SK-N-SH treated with all-trans-retinoic acid at 6 μM for 48 hours (cell line): ENCODE measurements around the gene KCP.

Experiments used
- ARNTL ChIP-seq: fragments of 450-650 bp; formaldehyde crosslinking; IDR thresholded peaks from 2 replicates; pipeline ENCODE4 v1.5.0; 2020; ENCODE audit warnings: low read depth, mild to moderate bottlenecking, moderate library complexity, borderline replicate concordance
- BACH2 ChIP-seq: fragments of 250-450 bp; sonication (Bioruptor Pico); IDR thresholded peaks from 2 replicates; pipeline ENCODE4 v1.9.0; 2021; ENCODE audit warnings: mild to moderate bottlenecking, borderline replicate concordance
- CREB5 ChIP-seq: fragments of 250-450 bp; sonication (Bioruptor Pico); IDR thresholded peaks from 2 replicates; pipeline ENCODE4 v1.5.1; 2020; ENCODE audit warnings: low read depth, mild to moderate bottlenecking, moderate library complexity
- PATZ1 ChIP-seq: fragments of 250-450 bp; sonication (Bioruptor Pico); IDR thresholded peaks from 2 replicates; pipeline ENCODE4 v1.8.0; 2020; ENCODE audit warnings: mild to moderate bottlenecking, moderate library complexity, borderline replicate concordance
- PPARA ChIP-seq: fragments of 250-450 bp; sonication (Bioruptor Pico); IDR thresholded peaks from 2 replicates; pipeline ENCODE4 v1.5.0; 2020; ENCODE audit warnings: mild to moderate bottlenecking, borderline replicate concordance
- SNAI2 ChIP-seq: fragments of 250-450 bp; sonication (Bioruptor Pico); IDR thresholded peaks from 2 replicates; pipeline ENCODE4 v1.5.0; 2020; ENCODE audit warnings: mild to moderate bottlenecking, moderate library complexity
- ZFP3 ChIP-seq: fragments of 250-450 bp; sonication (Bioruptor Pico); IDR thresholded peaks from 2 replicates; pipeline ENCODE4 v1.5.0; 2020; ENCODE audit warnings: mild to moderate bottlenecking, moderate library complexity
- ZNF70 ChIP-seq: fragments of 450-650 bp; formaldehyde crosslinking; IDR thresholded peaks from 2 replicates; pipeline ENCODE4 v1.5.0; 2020; ENCODE audit warnings: mild to moderate bottlenecking, moderate library complexity

- TF ChIP-seq SNAI2 (CRISPR knock-in tag) = no peak
- TF ChIP-seq CREB5 (CRISPR knock-in tag) = no peak
- TF ChIP-seq ARNTL (CRISPR knock-in tag) = no peak
- TF ChIP-seq PATZ1 = no peak
- TF ChIP-seq BACH2 (CRISPR knock-in tag) = no peak
- no peak for TF ChIP-seq ZNF70 (CRISPR knock-in tag)
- no peak for TF ChIP-seq ZFP3 (CRISPR knock-in tag)
- TF ChIP-seq PPARA (CRISPR knock-in tag) = no peak
Observed at GRCh38 chr7:128937271-128937646, 26.8 kb upstream of the KCP start.
